ENCODE data around the gene KISS1R. TPM values are rescaled to one million over a fixed set of nuclear protein-coding genes. Genes with fewer than 3 reads are reported as not detected.
A peak's percentile ranks its signal among the peaks of the same experiment; 100 is the strongest.

The KISS1R gene
- total and polyA plus RNA-seq, 2 of the 4 experiments (the other 2 are of a cell fraction) = not detected

- peak overlapping the region; percentile 55 for H2AK9ac ChIP-seq (replicated peaks; ENCODE audit: low read depth, low read length, poor library complexity)
- H4K20me1 ChIP-seq (ENCODE audit: insufficient read depth, low read length) = peaks cover 84% of the 10 kb centered on the region
- no peaks in the 10 kb centered on the region for H3K9me3 ChIP-seq (ENCODE audit: control insufficient read depth, insufficient read depth, low read length)
- no peak overlapping the region for H4K5ac ChIP-seq (ENCODE audit: low read depth, low read length)
- in situ Hi-C loops (cut with MboI; ENCODE audit: low sequenced_read_pairs) (no loop called here), intact Hi-C loops (cut with micrococcal nuclease) (no loop called here), dilution Hi-C loops (cut with HindIII; ENCODE audit: low sequenced_read_pairs, unreplicated experiment) (no loop called here)
- H3K4me3 ChIP-seq (ENCODE audit: insufficient read depth, low read depth, low read length) = no peak overlapping the region
- H4K8ac ChIP-seq (ENCODE audit: low read depth in 2 of 2, low read length in 2 of 2) = 0 out of 4 replicates have a peak overlapping the region, but pooled peaks have one; percentile 22 to 60
- no TSS peak for BruUV-seq (replicated peaks)
- H2BK120ac ChIP-seq (ENCODE audit: low read depth, low read length) = peak overlapping the region; percentile 19; the same call in 1 of the 2 replicates
- H2BK15ac ChIP-seq (ENCODE audit: low read depth, low read length) = no peak overlapping the region; the same call in 2 of the 3 replicates
- CTCF ChIA-PET = no interaction called here
- H3K14ac ChIP-seq (replicated peaks; ENCODE audit: low read depth, low read length) = peak overlapping the region; percentile 63; the same call in 1 of the 2 replicates
- H4K91ac ChIP-seq (ENCODE audit: insufficient read depth, low read depth, low read length) = no peak overlapping the region
- POLR2A ChIA-PET (ENCODE audit: unreplicated experiment) = no interaction called here
- no peak overlapping the region for H3K9ac ChIP-seq (ENCODE audit: low read depth, low read length)
- no peak overlapping the region for H3K4me2 ChIP-seq (ENCODE audit: low read depth, low read length)
- no peak overlapping the region for H2BK5ac ChIP-seq (ENCODE audit: low read depth, low read length, poor library complexity, severe bottlenecking)
- H3K23ac ChIP-seq (ENCODE audit: low read depth, low read length) = peak overlapping the region; percentile 7
- H3K79me1 ChIP-seq (ENCODE audit: low read depth in 1 of 2, low read length in 2 of 2) = peaks cover 17 to 77% of the 10 kb centered on the region in 2 experiments
- peak overlapping the region; percentile 58 for H2AK5ac ChIP-seq (ENCODE audit: low read depth, low read length)
- H3K4ac ChIP-seq (ENCODE audit: low read depth, low read length) = peak overlapping the region; percentile 0; the same call in 1 of the 2 replicates
- peaks cover 13% of the 10 kb centered on the region for H3K4me1 ChIP-seq (ENCODE audit: control insufficient read depth, insufficient read depth, low read length)
- peak overlapping the region; percentile 43 for H2AFZ ChIP-seq (replicated peaks; ENCODE audit: low read length, poor library complexity)
- TF ChIP-seq, protein P1, sequence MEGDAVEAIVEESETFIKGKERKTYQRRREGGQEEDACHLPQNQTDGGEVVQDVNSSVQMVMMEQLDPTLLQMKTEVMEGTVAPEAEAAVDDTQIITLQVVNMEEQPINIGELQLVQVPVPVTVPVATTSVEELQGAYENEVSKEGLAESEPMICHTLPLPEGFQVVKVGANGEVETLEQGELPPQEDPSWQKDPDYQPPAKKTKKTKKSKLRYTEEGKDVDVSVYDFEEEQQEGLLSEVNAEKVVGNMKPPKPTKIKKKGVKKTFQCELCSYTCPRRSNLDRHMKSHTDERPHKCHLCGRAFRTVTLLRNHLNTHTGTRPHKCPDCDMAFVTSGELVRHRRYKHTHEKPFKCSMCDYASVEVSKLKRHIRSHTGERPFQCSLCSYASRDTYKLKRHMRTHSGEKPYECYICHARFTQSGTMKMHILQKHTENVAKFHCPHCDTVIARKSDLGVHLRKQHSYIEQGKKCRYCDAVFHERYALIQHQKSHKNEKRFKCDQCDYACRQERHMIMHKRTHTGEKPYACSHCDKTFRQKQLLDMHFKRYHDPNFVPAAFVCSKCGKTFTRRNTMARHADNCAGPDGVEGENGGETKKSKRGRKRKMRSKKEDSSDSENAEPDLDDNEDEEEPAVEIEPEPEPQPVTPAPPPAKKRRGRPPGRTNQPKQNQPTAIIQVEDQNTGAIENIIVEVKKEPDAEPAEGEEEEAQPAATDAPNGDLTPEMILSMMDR (conservative IDR thresholded peaks at IDR 0.05; ENCODE audit: low read depth, low read length) = no peak
- TF ChIP-seq MAFK (IDR thresholded peaks at IDR 0.05; ENCODE audit: low read depth, low read length) (no peak), POLR2A (IDR thresholded peaks at IDR 0.05; ENCODE audit: low read depth, low read length) (no peak), NFE2L2 (IDR thresholded peaks at IDR 0.05; ENCODE audit: low read depth, low read length) (no peak), CHD1 (IDR thresholded peaks at IDR 0.05; ENCODE audit: low read depth, low read length) (no peak), ELK1 (IDR thresholded peaks at IDR 0.05; ENCODE audit: borderline replicate concordance, low read depth, low read length) (no peak)
- peaks cover 17% of the 10 kb centered on the region for H3K9me1 ChIP-seq (ENCODE audit: insufficient read depth, low read length)
- no peaks in the 10 kb centered on the region for H3K27me3 ChIP-seq (ENCODE audit: control insufficient read depth, insufficient read depth, low read length)
- no peak overlapping the region for H3K18ac ChIP-seq (ENCODE audit: low read depth, low read length)
- H3K56ac ChIP-seq (ENCODE audit: extremely low read depth, insufficient read depth, low read length) = no peak overlapping the region
- ATAC-seq (ENCODE audit: low read depth) = no peak
- no peak for DNase-seq
- no peak overlapping the region for H3K27ac ChIP-seq (ENCODE audit: insufficient read depth, low read length)
- no peak overlapping the region for H2BK20ac ChIP-seq (ENCODE audit: low read depth, low read length)
- peaks cover 56% of the 10 kb centered on the region for H3K36me3 ChIP-seq (ENCODE audit: control insufficient read depth, insufficient read depth, low read length)
- no CpG with 5 or more reads among the region's 7 CpGs for WGBS, 2 experiments (ENCODE audit: extremely low coverage in 2 of 2, insufficient read length in 1 of 2)
Observed at GRCh38 chr19:939922-940321, 22.8 kb downstream of the KISS1R start.

Measured in IMR-90 (cell line).